Astrocyte of the spinal cord (primary cell): ENCODE results near the gene MS4A14.

Source experiments
- DNase-seq: peaks from one replicate; pipeline ENCODE4 v3.0.0; 2011; ENCODE audit warnings: low read depth, low spot score
- H3K4me3 ChIP-seq: 2 replicates; pipeline ENCODE4 v1.5.1; 2011; ENCODE audit warnings: low read depth, mild to moderate bottlenecking, low read length, moderate library complexity
- CTCF ChIP-seq: IDR thresholded peaks from 2 replicates; pipeline ENCODE4 v1.5.1; 2012; ENCODE audit warnings: low read depth, mild to moderate bottlenecking, low read length, inconsistent platforms
- in situ Hi-C: cut with HindIII; loops from 2 replicates; pipeline ENCODE4 v1.10.0; 2017; ENCODE audit warnings: low sequenced_read_pairs

The MS4A14 gene

DNA sequence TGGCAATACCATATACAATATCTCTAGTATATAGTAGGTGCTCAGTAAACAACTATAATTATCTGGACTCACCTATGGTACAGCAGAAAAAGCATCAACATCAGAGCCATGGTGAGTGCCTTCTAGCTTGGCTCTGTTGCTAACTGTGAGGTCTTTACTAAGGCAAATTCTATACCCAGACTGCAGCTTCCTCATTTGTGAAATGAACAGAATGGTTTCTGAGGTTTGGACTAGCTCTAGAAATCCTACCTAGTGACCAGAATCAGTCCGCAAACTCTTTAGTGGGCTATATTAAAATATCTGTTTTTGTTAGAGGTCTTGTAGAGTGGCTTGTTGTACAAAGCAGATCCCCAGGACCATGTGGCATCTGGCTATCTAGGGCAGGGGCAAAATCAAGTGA is 63.1 kb downstream of the MS4A14 start:
- in situ Hi-C loops: no loop called here
- no peak for DNase-seq
- no peak for TF ChIP-seq CTCF
- H3K4me3 ChIP-seq: no peak overlapping the region
